RPMI8226 (cell line): Measurements from ENCODE around the gene FBRS.
A peak's percentile ranks its signal among the peaks of the same experiment; 100 is the strongest.
"Not testable (repeated sequence)": the region's sequence is repeated elsewhere in the genome, so short reads cannot be mapped to it uniquely, and the experiment has no call there.

ENCODE experiments used
- DNase-seq: peaks from one replicate; pipeline ENCODE4 v3.0.0-alpha.2; 2015

The FBRS gene

DNA sequence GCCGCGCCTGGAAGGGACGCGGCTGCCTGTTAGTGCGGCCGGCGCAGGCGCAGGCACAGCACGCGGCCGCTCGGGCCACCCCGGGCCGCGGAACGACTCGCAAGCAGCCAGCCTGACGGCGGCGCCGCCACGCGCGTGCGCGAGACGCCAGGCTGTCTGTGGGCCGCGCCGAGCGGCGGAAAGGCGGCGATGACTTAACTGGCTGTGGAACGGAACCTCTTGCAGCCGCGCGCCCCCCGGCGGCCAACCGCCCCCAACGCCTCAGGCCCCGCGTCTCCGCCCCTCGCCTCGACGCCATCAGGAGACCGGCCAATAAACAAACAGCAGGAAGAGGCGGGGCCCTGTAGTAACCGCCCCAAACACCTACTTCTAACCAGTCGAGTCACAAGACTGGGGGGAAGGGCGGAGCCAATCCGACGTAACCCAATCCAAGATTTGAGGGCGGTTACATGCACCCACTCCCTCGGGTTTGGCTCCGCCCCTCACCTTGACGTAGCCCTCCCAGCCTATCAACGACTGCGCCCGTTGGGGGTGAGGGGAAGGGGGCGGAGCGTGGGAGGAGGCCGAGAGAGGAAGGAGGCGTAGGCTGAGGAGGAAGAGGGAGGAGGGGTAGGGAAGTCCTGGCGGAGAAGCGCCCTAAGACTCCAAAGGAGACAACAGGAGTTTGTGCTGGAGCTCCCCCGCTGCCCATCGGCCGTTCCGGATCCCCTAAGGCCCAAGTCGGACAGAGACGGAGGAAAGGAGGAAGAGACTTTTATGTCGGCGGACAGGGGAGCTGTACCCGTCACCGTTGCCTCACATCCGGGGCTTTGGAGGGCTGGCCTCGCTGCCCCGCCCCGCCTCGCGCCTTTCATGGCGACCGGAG lies at the start of gene FBRS:
Gene FBRS, plus strand, starts transcription at position 566 of the 865 bp plus-strand sequence. CDS start 1,088 bp downstream, outside the sequence.
- DNase-seq: peak; percentile 100

DNA sequence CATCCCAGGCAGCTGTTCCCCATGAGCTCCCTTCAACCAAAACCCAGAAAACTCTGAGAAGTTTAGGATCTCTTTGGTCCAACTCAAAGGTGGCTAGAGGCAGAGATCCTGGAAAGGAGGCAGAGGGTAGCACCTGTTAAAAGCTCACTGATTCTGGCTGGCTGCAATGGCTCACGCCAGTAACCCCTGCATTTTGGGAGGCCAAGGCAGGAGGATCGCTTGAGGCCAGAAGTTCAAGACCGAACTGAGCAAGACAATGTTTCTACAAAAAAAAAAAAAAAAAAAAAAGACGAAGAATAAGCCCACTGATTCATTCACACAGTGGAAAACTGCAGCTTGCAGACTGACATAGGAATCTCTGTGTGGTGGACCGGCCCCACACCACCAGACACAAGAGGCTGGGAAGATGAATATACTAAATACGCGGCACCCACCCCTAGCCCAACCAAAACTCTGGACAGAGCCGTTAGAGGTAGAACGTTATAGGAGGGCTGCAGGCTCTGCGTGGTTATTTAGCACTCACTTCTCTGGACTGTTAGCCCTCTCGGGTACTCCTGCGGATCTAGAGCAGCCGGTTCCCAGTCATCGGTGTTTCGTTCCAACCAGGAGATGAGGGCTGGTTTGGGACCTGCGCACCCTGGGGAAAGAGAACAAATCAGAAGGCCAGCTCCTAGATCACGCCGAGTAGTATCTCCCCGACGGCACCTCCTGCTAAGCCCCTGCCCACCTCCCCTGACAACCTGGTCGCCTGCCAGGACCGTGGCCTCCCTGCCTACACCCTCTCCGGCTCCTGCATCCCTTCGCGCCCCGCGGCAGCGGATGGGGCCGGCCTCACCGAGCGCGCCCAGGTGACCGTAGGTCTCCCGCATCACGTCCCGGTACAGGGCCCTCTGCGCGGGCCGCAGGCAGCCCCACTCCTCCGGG lies 49.0 kb upstream of the FBRS start:
- peak; percentile 67 for DNase-seq

DNA sequence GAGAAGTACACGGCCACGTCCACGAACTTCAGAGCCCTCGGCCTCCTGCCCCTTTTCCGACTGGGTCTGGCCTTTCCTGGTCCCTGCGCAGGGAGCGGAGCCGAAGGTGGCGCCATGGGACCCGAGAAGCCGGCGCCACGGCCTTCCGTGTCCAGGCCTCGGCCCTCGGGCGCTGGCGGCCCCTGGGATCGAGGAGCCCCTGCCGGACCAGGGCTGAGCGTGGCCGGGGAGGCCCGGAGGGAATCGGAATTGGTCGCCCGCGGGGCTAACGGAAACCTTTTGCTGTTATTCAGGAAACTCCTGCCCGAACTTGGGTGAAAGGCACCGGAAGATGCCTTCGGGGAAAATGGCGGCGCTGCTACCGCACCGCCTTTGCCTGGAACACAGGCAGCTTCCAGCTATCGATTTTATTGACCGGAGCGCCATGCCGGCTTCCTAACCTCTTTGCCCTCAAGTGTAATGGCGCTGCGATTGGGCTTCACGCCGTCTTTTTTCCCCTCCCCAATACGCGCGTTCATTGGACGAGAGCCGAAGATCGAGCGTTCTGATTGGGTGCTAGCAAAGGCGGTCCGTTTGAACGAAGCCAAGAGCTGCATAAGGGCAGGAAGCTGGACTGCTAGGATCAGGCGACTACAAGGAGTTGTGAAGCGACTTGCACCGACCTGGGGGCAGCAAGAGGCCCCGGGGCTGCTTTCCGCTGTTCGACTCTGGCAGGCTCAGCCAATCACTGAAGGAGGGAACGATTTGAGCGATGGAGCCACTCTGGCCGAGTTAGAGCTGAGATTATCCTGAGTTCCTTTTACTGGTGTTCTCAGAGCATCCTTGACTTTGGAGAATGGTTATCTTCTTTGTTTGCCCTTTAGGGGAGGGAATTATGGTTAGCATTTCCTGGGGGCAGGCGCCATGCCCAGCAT lies 48.0 kb upstream of the FBRS start, which contains the start of gene ZNF689:
Gene ZNF689, minus strand, starts transcription at position 464 of the 914 bp plus-strand sequence. Its CDS starts 348 bp downstream, at position 116.
- peak; percentile 98 for DNase-seq

- peak; percentile 71 for DNase-seq
Observed at GRCh38 chr16:30615358-30616091, 42.7 kb upstream of the FBRS start.

DNA sequence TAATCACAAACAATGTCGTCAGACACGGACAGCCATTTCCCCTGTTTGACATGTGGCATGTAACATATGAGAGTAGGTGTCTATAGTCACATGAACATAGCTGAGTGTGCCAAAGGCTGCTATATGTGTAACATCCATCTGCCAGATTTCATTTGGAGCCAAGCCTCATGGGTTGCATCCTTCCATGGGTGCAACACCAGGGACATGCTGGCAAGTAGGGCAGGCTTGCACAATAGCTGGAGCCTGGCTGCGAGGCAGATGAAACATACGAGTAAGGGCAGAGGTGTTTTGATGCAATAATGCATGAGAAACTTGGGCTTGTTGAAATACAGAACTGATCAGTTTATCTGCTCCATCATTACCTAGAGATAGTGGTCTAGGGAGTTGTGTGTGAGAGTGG lies 39.0 kb upstream of the FBRS start:
- DNase-seq: no peak

- no peak for DNase-seq
Observed at GRCh38 chr16:30619638-30620037, 38.6 kb upstream of the FBRS start.

GRCh38 chr16:30620169-30620568 lies 38.1 kb upstream of the FBRS start:
- DNase-seq: no peak

GRCh38 chr16:30621765-30622164 lies 36.5 kb upstream of the FBRS start:
- no peak for DNase-seq

GRCh38 chr16:30622455-30623032 lies 35.7 kb upstream of the FBRS start:
- no peak for DNase-seq

- DNase-seq: no peak
Observed at GRCh38 chr16:30623536-30624283, 34.5 kb upstream of the FBRS start.

GRCh38 chr16:30626236-30626635 lies 32.0 kb upstream of the FBRS start:
- DNase-seq: no peak

DNA sequence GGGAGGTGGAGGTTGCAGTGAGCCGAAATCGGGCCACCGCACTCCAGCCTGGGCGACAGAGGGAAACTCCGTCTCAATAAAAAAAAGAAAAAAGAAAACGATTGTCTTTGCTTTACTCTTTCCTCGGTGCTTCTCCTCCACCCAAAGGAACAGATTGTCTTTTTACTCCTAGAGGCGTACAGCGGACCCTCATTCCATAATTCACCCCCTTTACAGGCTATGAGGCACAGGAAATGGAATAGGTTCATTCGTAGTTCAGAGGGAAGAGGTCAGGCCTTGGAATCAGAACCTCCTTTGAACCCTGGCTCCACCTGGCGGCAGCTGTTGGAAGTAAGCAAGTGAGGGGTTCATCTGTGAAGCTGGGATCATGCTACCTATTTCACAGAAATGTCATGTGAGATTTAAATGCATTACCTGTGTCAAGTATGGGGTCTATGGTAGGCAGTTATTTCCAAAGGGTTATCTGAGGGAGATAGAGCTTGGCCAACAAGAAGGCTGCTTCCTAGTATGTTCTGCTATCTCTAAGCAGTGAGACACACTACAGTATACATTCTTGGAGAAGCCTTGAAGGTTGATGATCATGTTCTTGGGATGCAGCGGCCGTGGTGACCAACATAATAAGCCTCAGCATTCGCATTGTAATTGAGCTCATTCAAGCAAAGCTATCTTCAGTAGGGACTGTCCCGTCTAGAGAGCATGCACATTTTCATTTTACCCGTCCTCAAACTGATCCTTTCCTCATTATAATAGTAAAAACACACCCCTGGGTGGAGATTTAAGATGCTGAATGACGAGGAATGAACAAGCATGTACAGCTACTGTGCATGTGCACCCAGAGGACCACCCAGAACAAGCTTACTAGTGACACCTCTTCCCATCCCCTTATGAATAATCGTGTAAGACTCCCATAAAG lies 29.3 kb upstream of the FBRS start:
- DNase-seq: peak; percentile 92

DNA sequence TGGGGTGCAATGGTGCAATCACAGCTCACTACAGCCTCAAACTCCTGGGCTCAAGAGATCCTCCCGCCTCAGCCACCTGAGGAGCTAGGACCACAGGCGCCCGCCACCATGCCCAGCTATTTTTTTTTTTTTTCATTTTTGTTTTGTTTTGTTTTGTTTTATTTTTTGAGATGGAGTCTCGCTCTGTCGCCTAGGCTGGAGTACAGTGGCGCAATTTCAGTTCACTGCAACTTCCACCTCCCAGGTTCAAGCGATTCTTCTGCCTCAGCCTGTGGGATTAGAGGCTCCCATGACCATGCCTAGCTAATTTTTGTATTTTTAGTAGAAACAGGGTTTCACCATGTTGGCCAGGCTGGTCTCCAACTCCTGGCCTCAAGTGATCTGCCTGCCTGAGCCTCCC lies 25.8 kb upstream of the FBRS start:
- not testable (repeated sequence) for DNase-seq

DNA sequence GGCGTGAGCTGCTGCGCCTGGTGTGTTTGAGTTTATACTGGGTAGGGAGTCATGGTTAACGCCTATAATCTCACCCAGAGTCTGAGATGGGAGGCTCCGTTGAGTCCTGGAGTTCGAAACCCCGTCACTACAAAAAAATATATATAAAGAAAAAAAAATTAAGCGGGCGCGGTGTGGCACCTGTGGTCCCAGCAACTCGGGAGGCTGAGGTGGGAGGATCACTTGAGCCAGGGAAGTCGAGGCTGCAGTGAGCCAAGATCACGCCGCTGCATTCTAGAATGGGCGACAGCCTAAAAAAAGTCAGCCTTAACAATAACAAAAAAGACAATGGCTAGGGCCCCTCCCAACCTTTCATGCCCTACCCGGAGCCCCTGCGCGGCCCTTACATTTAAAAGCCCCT lies 24.7 kb upstream of the FBRS start:
- no peak for DNase-seq

DNA sequence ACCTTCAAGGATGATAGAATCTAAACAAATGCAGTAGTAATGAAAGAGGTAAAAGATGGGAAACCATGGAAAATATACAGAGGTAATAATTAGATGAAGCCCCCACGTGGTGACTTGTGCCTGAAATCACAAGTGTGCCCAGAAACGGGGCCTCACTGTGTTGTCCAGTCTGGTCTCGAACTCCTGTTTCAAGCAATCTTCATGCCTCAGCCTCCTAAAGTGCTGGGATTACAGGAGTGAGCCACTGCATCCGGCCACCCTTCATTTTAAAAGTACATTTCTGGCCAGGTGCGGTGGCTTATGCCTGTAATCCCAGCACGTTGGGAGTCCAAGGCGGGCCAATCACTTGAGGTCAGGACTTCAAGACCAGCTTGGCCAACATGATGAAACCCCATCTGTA lies 21.6 kb upstream of the FBRS start:
- no peak for DNase-seq

DNA sequence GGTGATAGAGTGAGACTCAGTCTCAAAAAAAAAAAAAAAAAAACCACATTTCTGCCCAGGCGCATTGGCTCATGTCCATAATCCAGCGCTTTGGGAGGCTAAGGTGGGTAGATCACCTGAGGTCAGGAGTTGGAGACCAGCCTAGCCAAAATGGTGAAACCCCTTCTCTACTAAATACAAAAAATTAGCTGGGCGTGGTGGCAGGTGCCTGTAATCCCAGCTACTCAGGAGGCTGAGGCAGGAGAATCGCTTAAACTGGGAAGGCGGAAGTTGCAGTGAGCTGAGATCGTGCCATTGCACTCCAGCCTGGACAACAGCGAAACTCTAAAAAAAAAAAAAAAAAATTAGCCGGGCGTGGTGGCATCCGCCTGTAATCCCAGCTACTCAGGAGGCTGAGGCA lies 21.1 kb upstream of the FBRS start:
- not testable (repeated sequence) for DNase-seq

DNA sequence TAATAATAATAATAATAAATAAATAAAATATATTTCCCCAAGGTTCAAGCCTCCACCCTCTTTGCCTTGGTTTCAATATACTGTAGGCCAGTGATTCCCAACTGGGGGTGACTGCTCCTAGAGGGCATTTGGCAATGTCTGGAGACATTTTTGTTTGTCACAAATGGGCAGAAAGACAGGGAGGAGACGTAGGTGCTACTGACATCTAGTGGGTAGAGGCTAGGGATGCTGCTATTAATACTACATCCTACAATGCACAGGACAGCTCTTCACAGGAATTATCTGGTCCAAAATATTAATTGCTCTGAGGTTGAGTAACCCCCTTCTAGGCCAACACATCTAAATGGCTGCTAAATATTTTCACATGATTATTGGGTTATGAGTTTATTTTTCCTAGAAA lies 20.3 kb upstream of the FBRS start:
- DNase-seq: peak; percentile 70

GRCh38 chr16:30641378-30641982 lies 16.8 kb upstream of the FBRS start:
- no peak for DNase-seq

DNA sequence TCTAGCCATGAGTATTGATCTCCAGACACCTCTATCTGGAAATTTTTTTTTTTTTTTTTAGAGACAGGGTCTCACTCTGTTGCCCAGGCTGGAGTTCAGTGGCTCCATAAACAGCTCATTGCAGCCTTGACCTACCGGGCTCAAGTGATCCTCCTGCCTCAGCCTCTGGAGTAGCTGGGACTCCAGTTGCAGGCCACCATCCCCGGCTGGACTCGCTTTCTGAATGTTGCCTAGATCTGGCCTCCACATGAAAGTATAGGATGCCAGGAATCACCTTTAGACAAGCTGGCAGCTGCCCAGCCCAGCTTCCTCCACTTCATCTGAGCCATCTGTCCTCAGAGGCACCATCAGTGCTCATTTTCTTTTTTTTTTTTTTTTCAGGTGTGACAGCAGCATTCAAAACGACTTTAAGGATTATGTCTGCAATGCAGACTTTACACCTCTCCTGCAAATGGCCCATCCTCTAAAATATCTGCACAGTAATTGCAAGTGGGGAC lies 13.8 kb upstream of the FBRS start:
- peak; percentile 40 for DNase-seq
